IPS DF 19.7 (cell line): ENCODE data around the gene KRTAP4-11.
"Not testable (repeated sequence)": the region's sequence is repeated elsewhere in the genome, so short reads cannot be mapped to it uniquely, and the experiment has no call there.

ENCODE experiments used
- DNase-seq: peaks from one replicate; pipeline ENCODE4 v3.0.0-alpha.2; 2013; ENCODE audit warnings: low read depth, low spot score

KRTAP4-11 gene

GRCh38 chr17:41117846-41118386 lies at the start of gene KRTAP4-11:
Gene KRTAP4-11, minus strand, starts transcription at chr17:41118373. Its CDS starts 58 bp downstream, at chr17:41118315.
- not testable (repeated sequence) for DNase-seq

GRCh38 chr17:41167561-41167960 lies 49.4 kb upstream of the KRTAP4-11 start:
- DNase-seq: no peak

- no peak for DNase-seq
Measured at GRCh38 chr17:41163828-41164227, 45.7 kb upstream of the KRTAP4-11 start.

GRCh38 chr17:41160648-41161047 lies 42.5 kb upstream of the KRTAP4-11 start, which contains the start of gene KRTAP4-4:
Gene KRTAP4-4, minus strand, starts transcription at chr17:41160748. Its CDS starts 57 bp downstream, at chr17:41160691.
- DNase-seq: no peak

- not testable (repeated sequence) for DNase-seq
Measured at GRCh38 chr17:41160190-41160589, 42.0 kb upstream of the KRTAP4-11 start.

- DNase-seq: no peak
Measured at GRCh38 chr17:41153856-41154255, 35.7 kb upstream of the KRTAP4-11 start.

- no peak for DNase-seq
Measured at GRCh38 chr17:41151525-41151924, 33.4 kb upstream of the KRTAP4-11 start.

GRCh38 chr17:41150026-41150425 lies 31.9 kb upstream of the KRTAP4-11 start:
- DNase-seq: no peak

GRCh38 chr17:41149652-41149985 lies 31.4 kb upstream of the KRTAP4-11 start, which contains the start of gene KRTAP4-5:
Gene KRTAP4-5, minus strand, starts transcription at chr17:41149825. Its CDS starts 58 bp downstream, at chr17:41149767.
- DNase-seq: no peak

GRCh38 chr17:41148971-41149651 lies 30.9 kb upstream of the KRTAP4-11 start:
- DNase-seq: not testable (repeated sequence)

- DNase-seq: no peak
Measured at GRCh38 chr17:41147531-41148204, 29.5 kb upstream of the KRTAP4-11 start.

GRCh38 chr17:41145261-41145660 lies 27.1 kb upstream of the KRTAP4-11 start:
- DNase-seq: no peak

- DNase-seq: no peak
Measured at GRCh38 chr17:41144846-41145245, 26.7 kb upstream of the KRTAP4-11 start.

GRCh38 chr17:41141361-41141760 lies 23.2 kb upstream of the KRTAP4-11 start:
- no peak for DNase-seq

- DNase-seq: no peak
Measured at GRCh38 chr17:41140360-41141131, 22.4 kb upstream of the KRTAP4-11 start, which contains the start of gene KRTAP4-6. Gene KRTAP4-6, minus strand, starts transcription at chr17:41140544. Its CDS starts 57 bp downstream, at chr17:41140487.

GRCh38 chr17:41139865-41140264 lies 21.7 kb upstream of the KRTAP4-11 start:
- not testable (repeated sequence) for DNase-seq

- DNase-seq: no peak
Measured at GRCh38 chr17:41133880-41134735, 15.9 kb upstream of the KRTAP4-11 start.

- no peak for DNase-seq
Measured at GRCh38 chr17:41131979-41132378, 13.8 kb upstream of the KRTAP4-11 start.

- no peak for DNase-seq
Measured at GRCh38 chr17:41127371-41127770, 9.2 kb upstream of the KRTAP4-11 start.

GRCh38 chr17:41126412-41126811 lies 8.2 kb upstream of the KRTAP4-11 start:
- DNase-seq: no peak

- DNase-seq: no peak
Measured at GRCh38 chr17:41125064-41125463, 6.9 kb upstream of the KRTAP4-11 start.
